ENCODE measurements around the gene VAMP8.

DNA sequence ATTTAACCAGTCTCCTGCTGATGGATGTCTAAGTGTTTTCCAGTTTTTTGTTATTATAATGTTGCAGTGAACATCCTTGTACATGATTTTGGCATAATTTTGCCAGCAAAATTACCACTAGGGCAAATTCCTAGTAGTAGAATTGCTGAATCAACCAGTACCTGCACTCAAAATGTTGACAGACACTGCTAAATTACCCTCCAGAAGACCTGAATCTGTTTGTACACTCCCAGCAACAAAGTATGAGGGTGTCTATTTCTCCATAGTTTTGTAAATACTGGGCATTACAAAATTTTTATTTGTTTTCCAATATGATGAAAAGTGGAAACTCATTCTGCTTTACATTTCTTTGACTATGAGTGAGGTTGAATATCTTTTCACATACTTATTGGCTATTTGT, 49.6 kb upstream of the VAMP8 start:
- TF ChIP-seq, protein P1, sequence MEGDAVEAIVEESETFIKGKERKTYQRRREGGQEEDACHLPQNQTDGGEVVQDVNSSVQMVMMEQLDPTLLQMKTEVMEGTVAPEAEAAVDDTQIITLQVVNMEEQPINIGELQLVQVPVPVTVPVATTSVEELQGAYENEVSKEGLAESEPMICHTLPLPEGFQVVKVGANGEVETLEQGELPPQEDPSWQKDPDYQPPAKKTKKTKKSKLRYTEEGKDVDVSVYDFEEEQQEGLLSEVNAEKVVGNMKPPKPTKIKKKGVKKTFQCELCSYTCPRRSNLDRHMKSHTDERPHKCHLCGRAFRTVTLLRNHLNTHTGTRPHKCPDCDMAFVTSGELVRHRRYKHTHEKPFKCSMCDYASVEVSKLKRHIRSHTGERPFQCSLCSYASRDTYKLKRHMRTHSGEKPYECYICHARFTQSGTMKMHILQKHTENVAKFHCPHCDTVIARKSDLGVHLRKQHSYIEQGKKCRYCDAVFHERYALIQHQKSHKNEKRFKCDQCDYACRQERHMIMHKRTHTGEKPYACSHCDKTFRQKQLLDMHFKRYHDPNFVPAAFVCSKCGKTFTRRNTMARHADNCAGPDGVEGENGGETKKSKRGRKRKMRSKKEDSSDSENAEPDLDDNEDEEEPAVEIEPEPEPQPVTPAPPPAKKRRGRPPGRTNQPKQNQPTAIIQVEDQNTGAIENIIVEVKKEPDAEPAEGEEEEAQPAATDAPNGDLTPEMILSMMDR (IDR thresholded peaks at IDR 0.05), result no peak
- TF ChIP-seq POLR2A (IDR thresholded peaks at IDR 0.05), result no peak
